DMS53 (cell line): Measurements from ENCODE around the gene C3.

ENCODE experiments used
- DNase-seq: peaks from one replicate; lab custom pipeline; 2025; lab: John Stamatoyannopoulos, UW

C3 gene

GRCh38 chr19:6744381-6745301 lies 24.2 kb upstream of the C3 start:
- DNase-seq: no peak

GRCh38 chr19:6743714-6744380 lies 23.4 kb upstream of the C3 start:
- DNase-seq: no peak

GRCh38 chr19:6743066-6743465 lies 22.6 kb upstream of the C3 start:
- no peak for DNase-seq

GRCh38 chr19:6740589-6741343 lies 20.3 kb upstream of the C3 start:
- no peak for DNase-seq

- DNase-seq: peak; percentile 19
Observed at GRCh38 chr19:6739883-6740588, 19.6 kb upstream of the C3 start.

- DNase-seq: peak; percentile 43
Observed at GRCh38 chr19:6739390-6739882, 19.0 kb upstream of the C3 start, which contains the start of gene TRIP10. Gene TRIP10 (plus strand): TSS chr19:6739680. CDS start chr19:6739762, 82 bp downstream.

GRCh38 chr19:6738787-6739389 lies 18.4 kb upstream of the C3 start:
- peak; percentile 59 for DNase-seq

- peak; percentile 71 for DNase-seq
Observed at GRCh38 chr19:6737873-6738786, 17.7 kb upstream of the C3 start.

GRCh38 chr19:6737284-6737872 lies 16.9 kb upstream of the C3 start, which contains the start of gene GPR108:
Gene GPR108 (minus strand): TSS chr19:6737580. CDS start chr19:6737576, 4 bp downstream.
- peak; percentile 95 for DNase-seq

- DNase-seq: no peak
Observed at GRCh38 chr19:6736917-6737283, 16.4 kb upstream of the C3 start.

- DNase-seq: peak; percentile 35
Observed at GRCh38 chr19:6736169-6736916, 15.9 kb upstream of the C3 start.

GRCh38 chr19:6735181-6735911 lies 14.9 kb upstream of the C3 start:
- DNase-seq: no peak

- no peak for DNase-seq
Observed at GRCh38 chr19:6734096-6734696, 13.7 kb upstream of the C3 start.

- DNase-seq: no peak
Observed at GRCh38 chr19:6733338-6734095, 13.1 kb upstream of the C3 start.

- no peak for DNase-seq
Observed at GRCh38 chr19:6732803-6733337, 12.4 kb upstream of the C3 start.

- DNase-seq: no peak
Observed at GRCh38 chr19:6731822-6732221, 11.4 kb upstream of the C3 start.
